ENCODE results near the gene PODNL1.

The PODNL1 gene

GRCh38 chr19:13956365-13956744 is 18.1 kb upstream of the PODNL1 start:
- DNase-seq = no peak

GRCh38 chr19:13955662-13956364 is 17.6 kb upstream of the PODNL1 start:
- DNase-seq = no peak

- DNase-seq = no peak
Measured at GRCh38 chr19:13954185-13954584, 16.0 kb upstream of the PODNL1 start.

- DNase-seq = peak; percentile 27
Measured at GRCh38 chr19:13952931-13953531, 14.8 kb upstream of the PODNL1 start.

- peak; percentile 97 for DNase-seq
Measured at GRCh38 chr19:13952154-13952930, 14.1 kb upstream of the PODNL1 start, which contains the start of gene DCAF15. Gene DCAF15 (plus strand): TSS chr19:13952509. CDS start chr19:13952513, 4 bp downstream.

GRCh38 chr19:13951799-13952153 is 13.6 kb upstream of the PODNL1 start:
- no peak for DNase-seq

GRCh38 chr19:13951043-13951442 is 12.8 kb upstream of the PODNL1 start:
- DNase-seq = no peak

GRCh38 chr19:13946414-13946813 is 8.2 kb upstream of the PODNL1 start:
- DNase-seq = no peak

DNA sequence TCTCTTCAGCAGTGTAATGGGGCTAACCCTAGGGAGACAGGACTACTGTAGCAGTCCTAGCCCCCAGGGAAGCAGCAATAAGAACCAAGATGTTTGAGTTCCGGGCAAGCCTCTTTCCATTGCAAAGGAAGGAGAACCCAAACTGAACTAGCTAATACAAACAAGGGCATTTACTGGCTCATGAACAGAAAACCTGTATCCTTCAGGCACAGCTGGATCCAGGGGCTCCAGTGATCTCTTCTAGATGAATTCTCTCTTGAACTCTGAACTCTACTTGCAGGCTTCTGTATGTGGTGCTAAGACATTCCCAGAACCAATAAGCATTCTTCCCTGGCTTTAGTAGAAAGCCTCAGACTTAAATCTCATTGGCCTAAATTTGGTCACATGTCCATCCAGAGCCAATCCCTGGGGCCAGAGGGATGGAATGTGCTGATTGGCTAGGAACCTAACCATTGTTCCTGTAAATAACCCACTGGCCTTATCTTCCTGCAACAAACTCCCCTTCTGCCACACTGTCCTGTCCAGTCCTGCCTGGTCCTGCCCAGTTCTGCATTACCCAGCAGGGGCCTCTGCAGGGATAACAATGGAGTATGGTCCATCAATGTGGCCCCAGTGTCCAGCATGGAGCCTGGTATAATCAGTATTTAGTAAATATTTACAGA is 3.9 kb upstream of the PODNL1 start:
- DNase-seq = no peak

DNA sequence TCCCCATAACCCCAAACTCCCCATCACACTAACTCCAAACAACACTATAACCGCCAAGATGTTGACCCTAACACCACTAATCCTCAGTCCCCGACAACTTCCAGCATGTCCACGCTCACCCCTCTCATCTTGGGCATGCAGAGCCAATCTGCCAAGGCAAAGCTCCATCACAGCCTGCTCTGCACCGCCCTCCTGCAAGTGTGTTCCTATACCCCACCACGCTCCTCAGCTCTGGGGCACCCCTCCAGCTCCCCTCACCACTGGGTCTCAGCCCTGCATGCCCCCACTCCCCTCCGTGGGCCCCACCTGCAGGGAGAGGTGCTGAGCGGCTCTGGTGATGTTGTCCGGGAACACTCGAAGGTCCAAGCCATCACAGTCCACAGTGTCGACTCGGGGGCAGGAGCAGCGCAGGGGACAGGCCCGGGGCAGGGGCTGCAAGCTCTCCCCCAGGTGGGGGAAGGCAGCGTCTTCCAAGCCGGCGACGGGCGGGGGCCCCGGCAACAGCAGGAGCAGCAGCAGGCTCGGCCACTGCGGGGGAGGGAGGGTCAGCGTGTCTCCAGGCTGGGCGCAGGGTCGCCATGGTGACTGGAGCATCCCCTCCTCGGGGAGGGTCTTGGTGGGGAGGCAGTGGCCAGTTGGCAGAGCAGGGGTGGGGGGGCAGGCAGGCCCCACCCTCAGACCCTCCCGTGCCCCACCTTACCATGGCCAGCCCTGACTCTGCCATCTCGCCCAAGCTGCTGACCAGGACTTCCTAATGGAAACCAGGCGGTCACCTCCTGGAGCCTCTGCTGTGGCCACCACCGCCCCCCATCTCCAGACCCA is 527 bp downstream of the PODNL1 start:
- peak; percentile 2 for DNase-seq

DNA sequence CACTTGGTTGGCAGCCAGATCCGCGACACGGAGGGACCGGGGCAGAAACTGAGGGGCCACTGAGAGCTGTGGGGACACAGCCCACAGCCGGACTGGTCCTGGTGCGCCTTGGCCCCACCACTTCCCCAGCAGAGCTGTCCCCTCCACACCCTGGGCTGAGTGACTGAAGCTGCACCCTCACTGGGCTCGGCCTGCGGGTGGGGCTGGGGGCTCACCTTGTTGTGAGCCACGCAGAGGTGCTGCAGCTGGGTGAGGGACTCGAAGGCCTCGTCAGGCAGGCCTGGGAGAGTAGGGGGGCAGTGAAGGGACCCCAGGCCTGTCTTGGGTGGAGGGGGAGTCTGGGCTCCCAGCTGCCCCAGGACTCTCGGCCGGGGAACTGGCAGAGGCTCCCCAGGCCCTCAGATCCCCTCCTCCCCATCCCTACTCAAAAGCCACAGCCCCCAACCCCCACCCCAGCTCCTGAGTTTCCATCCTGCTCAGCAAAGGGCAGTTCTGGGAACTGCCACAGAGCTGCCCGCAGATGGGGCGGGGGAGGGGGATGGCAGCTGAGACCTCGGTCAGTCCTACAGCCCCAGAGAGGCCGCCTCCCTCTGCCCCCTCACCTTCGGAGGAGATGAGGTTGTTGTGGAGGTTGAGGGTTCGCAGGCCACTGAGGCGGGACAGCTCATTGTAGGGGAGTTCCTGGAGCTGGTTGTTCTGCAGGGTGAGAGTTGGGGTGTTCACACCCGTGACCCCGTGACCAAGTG is 2.3 kb downstream of the PODNL1 start:
- DNase-seq = no peak

DNA sequence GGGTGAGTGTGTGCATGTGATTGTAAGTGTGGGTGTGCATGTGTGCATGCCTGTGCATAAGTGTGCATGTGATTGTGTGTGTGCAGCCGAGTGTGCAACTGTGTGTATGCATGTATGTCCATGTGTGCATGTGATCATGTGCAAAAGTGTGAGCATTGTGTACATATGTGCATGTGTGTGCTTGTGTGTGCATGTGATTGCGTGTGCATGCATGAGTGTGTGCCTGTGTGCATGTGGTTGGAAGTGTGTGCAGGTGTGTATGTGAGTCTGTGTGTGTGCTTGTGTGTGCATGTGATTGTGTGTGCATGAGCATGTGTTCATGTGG is 3.5 kb downstream of the PODNL1 start:
- DNase-seq = no peak

DNA sequence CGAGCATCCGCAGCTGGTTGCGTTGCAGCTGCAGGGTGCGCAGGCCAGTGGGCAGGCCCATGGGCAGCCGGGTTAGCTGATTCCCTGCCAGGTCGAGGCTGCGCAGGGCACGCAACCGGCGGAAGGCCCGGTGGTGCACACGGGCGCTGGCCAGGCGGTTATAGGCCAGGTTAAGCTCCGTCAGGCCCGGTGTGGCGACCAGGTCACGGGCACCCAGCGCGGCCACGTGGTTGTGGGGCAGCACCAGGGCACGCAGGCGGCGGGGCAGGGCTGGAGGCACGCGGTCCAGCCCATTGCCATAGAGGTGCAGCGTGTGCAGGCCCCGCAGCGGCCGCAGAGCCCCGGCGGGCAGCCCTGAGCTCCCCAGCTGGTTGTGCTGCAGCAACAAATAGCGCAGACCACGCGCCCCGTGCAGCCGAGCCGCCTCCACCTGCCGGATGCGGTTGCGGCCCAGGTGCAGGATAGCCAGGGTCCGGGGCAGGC is 5.3 kb downstream of the PODNL1 start:
- DNase-seq = no peak

- no peak for DNase-seq
Measured at GRCh38 chr19:13932149-13932637, 6.0 kb downstream of the PODNL1 start.

DNA sequence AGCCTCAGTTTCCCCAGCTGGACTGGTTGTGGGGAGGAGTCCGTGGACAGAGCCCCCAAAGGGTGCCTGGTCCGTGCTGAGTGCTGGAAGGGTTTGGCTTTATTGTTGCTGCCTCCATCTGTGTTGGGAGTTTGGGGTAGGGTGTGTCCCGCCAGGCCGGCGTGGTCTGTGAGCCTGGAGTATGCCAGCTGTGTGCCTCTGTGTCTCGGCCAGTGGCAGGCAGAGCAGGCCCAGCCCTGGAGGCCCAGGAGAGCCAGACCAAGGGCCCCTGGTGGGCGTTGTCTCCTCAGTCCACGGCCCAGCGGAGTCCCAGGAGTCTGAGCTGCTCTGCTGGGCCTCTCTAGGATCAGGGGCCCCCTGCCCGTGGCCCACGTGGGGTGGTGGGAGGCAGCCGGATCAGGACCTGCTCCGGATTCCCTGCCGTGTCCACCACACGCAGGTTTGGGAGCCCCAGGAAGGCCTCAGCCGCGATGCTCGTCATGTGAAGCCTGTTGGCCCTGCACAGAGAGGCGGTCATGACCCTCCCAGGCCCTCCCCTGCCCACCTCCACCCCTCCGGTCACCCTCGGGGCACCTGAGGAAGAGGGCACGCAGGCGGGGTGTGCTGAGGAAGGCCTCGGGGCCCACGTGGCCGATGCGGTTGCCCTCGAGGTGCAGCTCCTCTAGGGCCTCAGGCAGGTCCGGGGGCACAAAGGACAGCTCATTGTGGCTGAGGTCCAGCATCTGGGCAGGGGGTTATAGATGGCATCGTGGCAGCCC is 6.6 kb downstream of the PODNL1 start:
- DNase-seq = no peak

GRCh38 chr19:13930402-13930801 is 7.8 kb downstream of the PODNL1 start:
- no peak for DNase-seq

DNA sequence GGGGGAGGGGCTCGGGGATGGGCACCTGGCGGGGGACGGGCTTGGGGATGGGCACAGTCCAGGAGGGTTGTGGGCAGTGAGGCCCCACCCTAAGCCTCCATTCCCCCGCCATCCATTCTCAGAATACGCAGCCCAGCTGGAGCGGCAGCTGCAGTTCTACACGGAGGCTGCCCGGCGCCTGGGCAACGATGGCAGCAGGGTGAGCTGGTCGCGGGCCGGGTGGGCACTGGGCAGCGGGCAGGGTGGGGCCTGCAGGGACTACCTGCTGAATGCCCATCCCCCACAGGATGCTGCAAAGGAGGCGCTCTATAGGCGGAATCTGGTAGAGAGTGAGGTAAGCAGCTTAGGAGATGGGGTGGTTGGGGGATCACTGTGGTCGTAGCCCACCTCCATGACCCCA is 8.3 kb downstream of the PODNL1 start:
- no peak for DNase-seq

- no peak for DNase-seq
Measured at GRCh38 chr19:13929340-13929739, 8.9 kb downstream of the PODNL1 start.

DNA sequence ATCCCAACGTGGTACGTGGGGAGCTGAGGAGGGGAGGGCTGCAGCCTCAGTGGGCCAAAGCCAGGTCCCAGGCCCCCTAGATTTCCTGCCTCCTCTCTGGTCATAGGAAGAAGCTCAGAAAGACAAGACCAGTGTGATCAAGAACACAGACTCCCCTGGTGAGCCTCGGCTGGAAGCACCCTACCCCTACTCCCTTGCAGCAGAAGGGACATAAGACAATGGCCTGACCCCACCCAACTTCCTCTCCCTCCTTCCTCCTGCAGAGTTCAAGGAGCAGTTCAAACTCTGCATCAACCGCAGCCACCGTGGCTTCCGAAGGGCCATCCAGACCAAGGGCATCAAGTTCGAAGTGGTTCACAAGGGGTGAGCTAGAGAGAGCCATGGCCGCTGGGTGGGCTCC is 11.5 kb downstream of the PODNL1 start:
- no peak for DNase-seq

- DNase-seq = no peak
Measured at GRCh38 chr19:13926010-13926409, 12.2 kb downstream of the PODNL1 start.

All from NCI-H2227 treated with DMSO at 0.1 percent for 48 hours (cell line).